ENCODE results near the gene HMGCR. TPM values are rescaled to one million over a fixed set of nuclear protein-coding genes. Genes with fewer than 3 reads are reported as not detected.

Gene HMGCR
- total RNA-seq, 4 donors from 2014 or later: 3.3 to 132 (median 14.1) TPM

GRCh38 chr5:75363111-75363510 lies 26.1 kb downstream of the HMGCR start:
- H3K4me3 ChIP-seq: no peak overlapping the region
- intact Hi-C loops (cut with DNase I; ENCODE audit: low total_unique reads): no loop called here
- TF ChIP-seq POLR2A (IDR thresholded peaks at IDR 0.05) (no peak), CTCF (IDR thresholded peaks at IDR 0.05) (no peak)
- no peaks in the 10 kb centered on the region for H3K36me3 ChIP-seq
- no peaks in the 10 kb centered on the region for H3K27me3 ChIP-seq
- no peak for DNase-seq
- H3K27ac ChIP-seq: no peak overlapping the region
- H3K9me3 ChIP-seq: no peaks in the 10 kb centered on the region
- no peaks in the 10 kb centered on the region for H3K4me1 ChIP-seq

- no peak overlapping the region for H3K4me3 ChIP-seq
- intact Hi-C loops (cut with DNase I; ENCODE audit: low total_unique reads): no loop called here
- no peak for DNase-seq
- no peaks in the 10 kb centered on the region for H3K9me3 ChIP-seq
- H3K27me3 ChIP-seq: no peaks in the 10 kb centered on the region
- no peaks in the 10 kb centered on the region for H3K4me1 ChIP-seq
- no peak overlapping the region for H3K27ac ChIP-seq
- TF ChIP-seq POLR2A (IDR thresholded peaks at IDR 0.05) (no peak), CTCF (IDR thresholded peaks at IDR 0.05) (no peak)
- no peaks in the 10 kb centered on the region for H3K36me3 ChIP-seq
These were observed 26.9 kb downstream of the HMGCR start for GRCh38 chr5:75363726-75364495.

- H3K27me3 ChIP-seq: no peaks in the 10 kb centered on the region
- no peaks in the 10 kb centered on the region for H3K4me1 ChIP-seq
- H3K36me3 ChIP-seq: no peaks in the 10 kb centered on the region
- TF ChIP-seq CTCF (IDR thresholded peaks at IDR 0.05): no peak
- no peak for TF ChIP-seq POLR2A (IDR thresholded peaks at IDR 0.05)
- no peak overlapping the region for H3K27ac ChIP-seq
- intact Hi-C loops (cut with DNase I; ENCODE audit: low total_unique reads): no loop called here
- H3K4me3 ChIP-seq: no peak overlapping the region
- DNase-seq: no peak
- no peaks in the 10 kb centered on the region for H3K9me3 ChIP-seq
These were observed 27.7 kb downstream of the HMGCR start for GRCh38 chr5:75364571-75365280.

- intact Hi-C loops (cut with DNase I; ENCODE audit: low total_unique reads): no loop called here
- H3K36me3 ChIP-seq: no peaks in the 10 kb centered on the region
- no peaks in the 10 kb centered on the region for H3K4me1 ChIP-seq
- H3K4me3 ChIP-seq: no peak overlapping the region
- H3K27me3 ChIP-seq: no peaks in the 10 kb centered on the region
- no peak for DNase-seq
- TF ChIP-seq POLR2A (IDR thresholded peaks at IDR 0.05) (no peak), CTCF (IDR thresholded peaks at IDR 0.05) (no peak)
- no peak overlapping the region for H3K27ac ChIP-seq
- no peaks in the 10 kb centered on the region for H3K9me3 ChIP-seq
These were observed 28.7 kb downstream of the HMGCR start for GRCh38 chr5:75365740-75366139.

GRCh38 chr5:75366787-75367186 lies 29.8 kb downstream of the HMGCR start:
- H3K4me1 ChIP-seq: no peaks in the 10 kb centered on the region
- H3K4me3 ChIP-seq: no peak overlapping the region
- no peak overlapping the region for H3K27ac ChIP-seq
- intact Hi-C loops (cut with DNase I; ENCODE audit: low total_unique reads): no loop called here
- no peaks in the 10 kb centered on the region for H3K36me3 ChIP-seq
- H3K9me3 ChIP-seq: no peaks in the 10 kb centered on the region
- TF ChIP-seq POLR2A (IDR thresholded peaks at IDR 0.05) (no peak), CTCF (IDR thresholded peaks at IDR 0.05) (no peak)
- DNase-seq: no peak
- H3K27me3 ChIP-seq: no peaks in the 10 kb centered on the region

Measured in uterus (tissue), 4 donors.